NOMO-1 treated with dmso at 0.1 percent for 144 hours (cell line): ENCODE data around the gene MFF.

Experiments
- DNase-seq: peaks from one replicate; lab custom pipeline; 2025; ENCODE audit not compliant: unreplicated experiment; lab: John Stamatoyannopoulos, UW

Gene MFF

DNA sequence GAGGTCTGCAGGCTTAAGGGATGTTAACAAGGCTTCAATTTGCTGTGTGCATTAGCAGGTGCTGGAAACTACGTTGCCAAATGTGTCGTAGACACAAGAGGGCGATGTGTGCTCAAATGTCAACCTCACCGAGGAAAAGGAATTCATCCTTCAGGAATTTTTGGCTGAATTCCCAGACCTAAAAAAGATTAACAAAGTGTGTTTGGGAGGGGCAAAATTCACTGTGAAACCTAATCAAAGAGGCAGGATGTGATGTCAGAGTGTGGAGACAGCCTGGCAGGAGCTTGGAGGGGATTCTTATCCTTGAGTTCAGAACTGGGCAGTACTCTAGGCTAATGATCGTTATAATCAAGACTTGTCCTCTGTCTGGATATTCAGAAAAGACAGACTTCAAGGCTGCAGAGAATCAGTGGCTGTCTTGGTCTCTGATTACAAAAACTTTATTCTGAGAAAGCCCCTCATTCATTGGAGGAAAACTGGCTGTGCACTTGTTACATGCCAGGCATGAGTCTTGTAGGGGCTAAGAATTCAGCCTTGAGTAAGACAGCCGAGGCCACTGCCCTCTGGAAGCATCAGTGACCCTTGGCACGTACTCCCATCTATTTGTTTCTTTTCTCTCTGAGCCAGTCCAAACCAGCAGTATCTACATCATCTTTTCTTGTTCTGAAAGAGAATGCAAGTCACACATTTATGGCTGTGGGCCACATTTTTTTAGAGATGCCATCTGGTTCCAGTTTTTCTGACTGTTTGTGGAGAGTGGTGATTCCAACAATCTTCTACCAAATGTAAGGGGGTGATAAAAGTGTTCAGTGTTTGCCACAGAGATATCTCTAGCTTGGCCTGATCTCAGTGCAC is 81.4 kb downstream of the MFF start:
- no peak for DNase-seq
